ENCODE data around the gene SCPEP1.

Gene SCPEP1

DNA sequence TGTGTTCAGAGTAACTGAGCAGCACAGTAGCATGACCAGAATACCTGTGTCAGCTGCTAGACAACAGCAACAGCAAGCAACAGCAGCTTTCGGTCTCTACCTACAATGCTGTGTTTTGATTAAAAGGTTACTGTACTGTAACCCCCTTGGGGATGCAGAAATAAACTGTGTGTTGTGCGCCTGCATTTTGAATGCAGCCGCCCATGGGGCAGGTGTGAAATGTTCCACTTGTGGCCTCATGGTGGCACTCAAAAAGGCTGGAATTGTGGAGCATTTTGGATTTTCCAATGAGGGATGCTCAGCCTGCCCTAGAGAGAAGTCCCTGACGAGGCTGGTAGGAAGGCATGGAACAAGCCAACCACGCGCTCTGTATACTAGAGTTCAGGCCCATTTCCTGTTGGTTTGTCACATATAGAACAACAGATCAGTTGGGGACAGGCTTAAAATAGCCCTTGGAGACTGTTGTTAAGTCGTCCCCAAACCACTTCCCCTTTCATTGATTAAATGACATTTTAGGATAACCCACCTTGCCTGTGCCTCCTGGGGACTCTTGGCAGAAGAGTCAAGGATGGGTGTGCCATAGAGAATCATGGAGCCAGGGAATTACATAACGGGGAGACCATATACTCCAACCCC, 27.1 kb downstream of the SCPEP1 start:
- no peak for DNase-seq

DNA sequence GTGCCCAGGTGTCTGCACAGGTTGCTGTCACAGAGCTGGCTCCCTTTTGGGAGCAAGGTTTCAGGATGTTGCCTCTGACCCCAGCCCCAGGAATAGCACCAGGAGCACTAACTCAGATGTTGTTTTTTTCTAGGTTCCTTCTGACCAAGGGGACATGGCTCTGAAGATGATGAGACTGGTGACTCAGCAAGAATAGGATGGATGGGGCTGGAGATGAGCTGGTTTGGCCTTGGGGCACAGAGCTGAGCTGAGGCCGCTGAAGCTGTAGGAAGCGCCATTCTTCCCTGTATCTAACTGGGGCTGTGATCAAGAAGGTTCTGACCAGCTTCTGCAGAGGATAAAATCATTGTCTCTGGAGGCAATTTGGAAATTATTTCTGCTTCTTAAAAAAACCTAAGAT, 28.1 kb downstream of the SCPEP1 start:
- DNase-seq: no peak

DNA sequence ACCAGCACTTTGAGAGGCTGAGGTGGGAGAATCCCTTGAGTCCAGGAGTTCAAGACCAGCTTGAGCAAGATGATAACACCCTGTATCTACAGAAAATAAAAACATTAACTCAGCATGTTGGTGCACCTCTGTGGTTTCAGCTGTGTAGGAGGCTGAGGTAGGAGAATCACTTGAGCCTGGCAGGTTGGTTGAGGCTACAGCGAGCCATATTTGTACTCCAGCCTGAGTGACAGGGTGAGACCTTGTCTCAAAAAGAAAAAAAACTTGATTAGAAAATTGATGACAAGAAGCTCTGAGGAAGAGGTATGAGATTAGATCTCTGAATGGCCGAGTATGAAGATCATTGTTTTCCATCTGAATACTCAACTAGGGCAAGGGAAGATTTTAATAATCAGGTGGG, 31.0 kb downstream of the SCPEP1 start:
- no peak for DNase-seq

DNA sequence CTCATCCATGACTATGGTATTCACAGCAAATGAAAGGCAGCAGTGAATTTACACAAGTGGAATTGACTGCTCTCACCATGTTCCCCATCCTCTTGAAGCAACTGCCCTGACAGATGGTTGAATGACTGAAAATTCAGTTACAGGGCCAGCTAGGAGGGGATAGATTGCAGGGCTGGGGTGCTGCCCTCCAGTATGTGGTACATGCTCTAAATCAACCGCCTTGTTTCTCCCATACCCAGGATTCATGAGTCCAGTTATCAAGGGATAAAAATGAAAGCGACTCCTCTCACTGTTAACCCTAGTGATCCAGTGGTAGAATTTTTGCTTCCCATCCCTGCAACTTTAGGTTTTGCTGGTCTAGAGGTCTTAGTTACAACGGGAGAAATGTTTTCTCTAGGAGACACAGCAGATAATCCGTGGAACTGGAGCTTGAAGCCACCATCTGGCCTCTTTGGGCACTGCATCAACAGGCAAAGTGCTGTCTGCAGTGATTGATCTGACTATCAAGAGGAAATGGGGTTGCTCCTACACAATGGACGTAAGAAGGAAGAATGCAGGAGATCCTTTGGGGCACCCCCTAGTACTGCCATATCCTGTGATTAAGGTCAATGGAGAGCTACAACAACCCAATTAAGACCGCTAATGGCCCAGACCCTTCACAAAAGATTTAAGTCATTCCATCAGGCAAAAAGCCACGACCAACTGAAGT, 32.0 kb downstream of the SCPEP1 start:
- DNase-seq: peak; percentile 51

DNA sequence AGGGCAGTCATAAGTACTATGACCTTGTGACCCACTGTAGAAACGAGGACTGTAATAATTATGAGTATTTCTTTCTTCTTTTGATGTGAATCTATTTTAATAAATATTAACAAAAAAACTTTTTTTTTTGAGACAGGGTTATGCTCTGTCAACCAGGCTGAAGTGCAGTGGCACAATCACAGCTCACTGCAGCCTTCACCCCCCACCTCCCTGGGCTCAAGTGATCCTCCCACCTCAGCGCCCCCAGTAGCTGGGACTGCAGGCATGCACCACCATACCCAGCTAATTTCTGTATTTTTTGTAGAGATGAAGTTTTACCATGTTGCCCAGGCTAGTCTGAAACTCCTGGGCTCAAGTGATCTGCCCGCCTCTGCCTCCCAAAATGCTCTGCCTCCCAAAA, 32.6 kb downstream of the SCPEP1 start:
- DNase-seq: no peak

DNA sequence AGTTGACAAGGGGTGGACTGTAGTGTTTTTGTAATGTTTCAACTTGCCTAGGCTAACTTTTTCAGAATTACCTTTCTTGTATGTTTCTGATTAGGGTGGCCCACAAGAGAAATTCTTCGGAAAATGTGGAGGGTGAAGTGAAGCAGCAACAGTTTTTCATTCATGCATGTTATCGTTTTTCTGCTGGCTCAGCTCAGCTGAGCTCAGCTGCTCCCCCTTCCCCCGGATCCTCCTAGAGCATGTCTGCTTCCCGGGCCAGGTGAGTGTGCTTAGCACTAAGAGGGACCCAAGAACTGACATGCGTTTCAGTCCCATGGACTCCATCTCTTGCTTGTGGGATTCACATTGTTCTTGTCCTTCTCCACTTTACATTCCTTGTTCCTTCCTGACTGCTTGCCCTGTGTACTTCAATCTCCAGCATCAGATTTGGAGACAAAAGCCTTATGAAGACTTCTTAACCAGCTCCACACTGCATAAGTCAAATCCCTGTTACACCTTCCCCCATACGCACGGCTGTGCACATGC, 33.6 kb downstream of the SCPEP1 start:
- DNase-seq: no peak

DNA sequence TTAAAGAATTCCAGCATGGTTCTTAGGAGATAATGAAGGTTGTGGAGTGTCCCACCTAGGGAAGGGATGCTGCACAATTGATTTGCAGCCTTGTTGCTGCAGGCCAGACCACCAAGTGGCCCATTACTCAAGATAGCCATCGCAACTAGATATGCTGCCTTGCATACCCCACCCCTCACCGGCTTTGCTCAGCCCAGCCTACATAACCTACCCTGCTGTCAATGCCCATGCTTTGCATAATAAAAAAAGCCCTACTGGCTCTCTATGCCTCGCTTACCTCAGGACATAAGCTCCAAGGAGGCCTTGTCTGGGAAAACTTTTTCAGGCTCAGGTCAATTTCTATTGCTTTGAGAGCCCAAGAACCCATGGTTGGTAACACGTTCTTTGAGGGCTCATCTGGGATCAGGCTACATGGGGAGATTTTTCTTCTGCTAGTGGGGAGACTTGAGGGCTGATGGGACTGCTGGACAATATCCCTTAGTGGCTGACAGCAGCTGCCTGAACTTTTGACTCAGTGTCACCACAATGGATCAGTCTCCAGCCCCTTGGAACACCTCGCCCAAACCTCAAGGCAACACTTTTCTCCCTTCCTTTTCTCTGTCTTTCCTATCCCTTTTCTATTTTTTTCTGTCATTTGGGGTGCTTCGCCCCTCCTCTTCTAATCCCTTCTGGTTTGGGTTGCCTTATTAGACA, 38.3 kb downstream of the SCPEP1 start:
- DNase-seq: no peak

DNA sequence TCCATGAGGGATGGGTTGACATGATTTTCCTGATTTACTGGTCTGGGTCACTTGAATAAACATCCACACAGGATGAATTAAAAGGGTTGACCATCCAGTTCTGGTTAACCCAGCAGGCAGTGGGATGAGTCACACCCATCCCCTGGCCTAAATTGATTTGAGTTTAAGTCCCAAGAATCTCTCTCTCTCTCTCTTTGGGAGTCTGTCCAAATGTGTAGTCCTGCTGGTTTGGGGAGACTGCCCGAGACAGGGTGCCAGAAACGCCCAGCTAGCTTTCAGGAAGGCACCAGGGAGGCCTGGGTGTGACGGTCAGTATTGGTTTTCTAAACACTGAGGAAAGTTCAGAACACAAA, 38.8 kb downstream of the SCPEP1 start:
- DNase-seq: no peak

DNA sequence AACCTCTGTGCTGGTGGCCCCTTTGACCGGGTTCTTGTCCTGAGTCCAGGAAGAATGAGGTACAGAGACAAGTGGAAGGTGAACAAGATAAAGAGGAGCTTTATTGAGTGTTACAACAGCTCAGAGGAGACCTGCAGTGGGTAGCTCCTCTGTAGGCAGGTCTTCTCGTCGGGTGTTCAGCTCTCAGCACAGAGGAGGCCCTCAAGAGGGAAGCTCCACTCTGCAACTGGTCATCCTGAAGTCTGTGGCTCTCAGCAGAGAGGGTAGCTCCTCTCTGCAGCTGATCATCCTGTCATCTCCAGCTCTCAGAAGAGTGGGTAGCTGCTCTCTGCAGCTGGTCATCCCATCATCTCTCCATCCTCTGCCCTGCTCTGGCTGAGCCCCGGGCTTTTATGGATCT, 39.7 kb downstream of the SCPEP1 start:
- no peak for DNase-seq

GRCh38 chr17:57020208-57020607, 42.3 kb downstream of the SCPEP1 start:
- no peak for DNase-seq

GRCh38 chr17:57021226-57021940, 43.5 kb downstream of the SCPEP1 start:
- DNase-seq: no peak

DNA sequence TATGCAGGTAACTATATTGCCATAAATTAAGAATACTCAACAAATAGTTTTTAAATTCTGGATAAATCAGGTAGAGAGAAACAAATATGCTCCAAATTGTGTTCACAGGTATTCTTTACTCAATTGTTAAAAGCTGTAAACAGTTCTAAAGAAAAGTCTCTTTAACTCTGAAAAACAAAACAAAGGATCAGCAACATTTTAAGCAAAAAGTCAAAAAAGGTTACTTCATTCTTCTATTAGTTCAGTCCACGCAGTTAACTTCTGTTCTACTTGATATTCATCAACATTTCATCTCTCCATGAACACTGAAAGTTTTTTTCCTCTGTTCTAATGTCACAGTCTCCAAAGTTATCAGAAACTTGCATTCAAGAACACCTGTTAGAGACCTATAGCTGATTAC, 47.9 kb downstream of the SCPEP1 start:
- no peak for DNase-seq

DNA sequence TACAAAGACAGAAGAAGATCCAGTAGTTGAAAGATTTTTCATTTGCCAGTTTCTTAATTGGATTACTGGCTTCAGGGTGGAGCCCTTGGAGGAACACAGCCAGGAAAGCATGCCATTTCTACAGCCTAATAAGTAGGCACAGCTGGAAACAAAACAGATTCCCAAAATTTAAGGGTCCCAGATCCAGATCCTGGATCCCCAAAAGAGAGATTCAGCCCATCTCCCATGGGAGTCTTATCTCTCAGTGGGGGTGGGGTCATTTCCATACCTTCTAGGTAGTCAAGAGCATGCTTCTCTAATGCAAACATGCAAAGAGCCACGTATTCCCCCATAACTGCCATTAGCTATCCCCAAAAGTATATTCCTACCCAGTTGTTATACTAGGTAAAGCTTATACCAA, 49.9 kb downstream of the SCPEP1 start:
- DNase-seq: no peak

DNA sequence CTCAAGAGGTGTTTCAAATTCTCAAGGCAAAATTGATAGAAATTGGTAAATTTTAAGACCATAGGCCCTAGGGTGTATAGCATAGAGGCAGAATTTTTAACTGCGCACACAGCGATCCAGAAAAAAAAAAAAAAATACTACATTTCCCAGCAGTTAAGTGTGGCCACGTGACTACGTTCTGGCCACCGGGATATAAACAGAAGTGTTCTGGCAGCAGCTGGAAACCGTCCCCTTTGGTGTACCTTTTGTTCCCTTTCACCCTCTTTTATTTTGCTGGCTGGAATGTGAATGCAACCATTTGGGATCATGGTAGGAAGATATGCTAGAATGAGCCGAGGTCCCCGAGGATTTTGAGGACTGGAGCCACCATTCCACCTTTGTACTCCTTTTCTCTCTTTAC, 54.4 kb downstream of the SCPEP1 start:
- DNase-seq: no peak

DNA sequence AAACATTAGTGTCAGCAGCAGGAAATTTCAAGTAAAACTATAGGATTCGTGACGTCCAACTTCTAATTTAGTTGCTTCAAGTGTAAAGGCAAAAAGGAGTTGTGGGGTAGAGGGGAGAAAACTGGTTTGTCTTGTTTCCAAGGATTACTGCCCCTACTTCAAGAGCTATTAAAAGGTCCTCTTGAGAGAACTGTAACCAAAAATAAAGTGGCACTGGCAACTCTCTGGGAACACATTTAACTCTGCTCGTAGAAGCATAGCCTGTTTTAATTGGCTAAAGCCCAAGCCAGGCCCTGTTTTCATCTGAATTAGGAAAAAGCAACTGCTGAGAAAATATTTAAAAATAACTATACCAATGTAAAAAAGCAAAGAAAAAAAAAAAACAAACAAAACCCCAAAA, 55.4 kb downstream of the SCPEP1 start:
- DNase-seq: no peak

DNA sequence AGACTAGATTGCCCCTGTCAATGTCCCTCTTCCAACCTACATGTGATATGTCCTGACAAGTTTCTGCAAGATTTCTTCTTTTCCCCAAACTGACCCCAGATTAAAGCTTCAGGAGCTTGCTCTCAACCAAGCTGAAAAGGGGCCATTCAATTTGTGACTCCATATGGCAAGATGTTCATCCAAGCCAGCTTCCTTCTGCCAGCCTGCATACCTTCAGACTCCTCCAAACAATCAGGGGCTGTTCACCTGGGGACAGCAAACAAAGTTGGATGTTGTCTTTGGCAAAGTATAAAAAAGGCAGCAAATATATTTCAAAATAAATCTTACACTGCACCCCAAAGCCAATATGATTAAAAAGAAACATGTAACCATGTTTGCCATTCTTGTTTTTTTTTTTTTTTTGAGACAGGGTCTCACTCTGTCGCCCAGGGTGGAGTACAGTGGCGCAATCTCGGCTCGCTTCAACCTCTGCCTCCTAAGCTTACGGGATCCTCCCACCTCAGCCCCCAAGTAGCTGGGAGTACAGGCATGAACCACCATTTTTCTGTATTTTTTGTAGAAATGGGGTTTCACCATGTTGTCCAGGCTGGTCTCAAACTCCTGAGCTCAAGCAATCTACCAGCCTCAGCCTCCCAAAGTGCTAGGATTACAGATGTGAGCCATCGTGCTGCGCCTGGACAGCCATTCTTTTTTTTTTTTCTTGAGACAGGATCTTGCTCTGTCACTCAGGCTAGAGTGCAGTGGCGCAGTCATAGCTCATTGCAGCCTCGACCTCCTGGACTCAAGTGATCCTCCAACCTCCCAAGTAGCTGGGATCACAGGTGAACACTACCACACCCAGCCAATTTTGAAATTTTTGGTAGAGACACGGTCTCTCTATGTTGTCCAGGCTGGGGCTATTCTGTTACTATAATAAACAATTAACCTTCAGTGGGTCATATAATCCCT, 57.1 kb downstream of the SCPEP1 start:
- DNase-seq: no peak

DNA sequence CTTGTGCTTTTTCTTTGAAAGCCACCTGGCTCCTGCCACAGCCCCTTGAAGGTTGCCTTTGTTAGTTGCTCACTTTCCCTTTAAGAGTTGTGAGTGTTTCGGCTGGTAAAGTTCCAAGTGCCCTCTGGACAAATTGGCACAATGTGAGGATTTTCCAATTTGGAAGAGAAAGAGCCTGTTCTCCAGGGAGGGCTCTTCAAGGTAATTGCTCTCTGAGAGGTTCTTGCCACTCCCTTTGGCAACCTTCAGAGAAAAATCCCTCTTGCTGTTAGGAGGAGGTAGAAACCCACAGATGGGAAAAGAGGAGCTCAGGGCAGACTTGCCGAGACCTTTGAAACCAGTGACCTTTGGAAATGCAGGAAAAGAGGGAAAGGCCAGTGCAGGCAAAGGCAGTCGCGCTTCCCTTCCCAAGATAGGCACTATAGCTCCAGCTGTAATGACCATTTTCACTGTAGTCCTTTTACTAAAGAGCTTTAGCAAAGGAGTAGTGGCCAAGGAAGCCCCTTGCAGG, 58.1 kb downstream of the SCPEP1 start:
- no peak for DNase-seq

DNA sequence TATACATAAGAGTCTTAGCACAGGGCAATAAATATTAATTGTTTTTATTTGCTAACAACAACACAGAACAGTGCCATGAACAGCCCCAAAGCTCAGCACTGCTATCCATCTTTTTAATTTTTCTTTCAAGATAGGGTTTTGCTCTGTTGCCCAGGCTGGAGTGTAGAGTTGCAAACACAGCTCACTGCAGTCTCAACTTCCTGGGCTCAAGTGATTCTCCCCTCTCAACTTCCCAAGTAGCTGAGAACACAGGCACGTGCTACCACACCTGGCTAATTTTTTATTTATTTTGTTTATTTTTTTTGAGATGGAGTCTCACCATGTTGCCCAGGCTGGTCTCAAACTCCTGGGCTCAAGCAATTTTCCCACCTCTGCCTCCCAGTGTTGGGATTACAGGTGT, 59.5 kb downstream of the SCPEP1 start:
- no peak for DNase-seq

DNA sequence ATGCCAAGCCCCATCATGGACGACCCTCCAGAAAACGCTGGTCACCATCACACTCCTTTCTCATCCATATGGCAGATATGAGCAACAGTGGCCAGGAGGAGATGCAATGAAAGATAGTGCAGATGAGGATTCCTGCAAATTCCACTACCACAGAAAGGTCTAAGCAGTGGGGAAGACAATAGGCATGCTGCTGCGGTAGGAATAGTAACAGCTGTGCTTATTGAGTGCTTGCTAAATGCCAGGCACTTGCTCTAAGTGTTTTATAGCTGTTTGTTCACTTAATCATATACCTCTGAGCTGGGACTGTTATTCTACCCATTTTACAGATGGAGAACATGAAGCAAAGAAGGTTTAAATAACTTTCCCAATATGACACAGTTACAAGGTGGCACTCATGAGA, 60.6 kb downstream of the SCPEP1 start:
- no peak for DNase-seq

DNA sequence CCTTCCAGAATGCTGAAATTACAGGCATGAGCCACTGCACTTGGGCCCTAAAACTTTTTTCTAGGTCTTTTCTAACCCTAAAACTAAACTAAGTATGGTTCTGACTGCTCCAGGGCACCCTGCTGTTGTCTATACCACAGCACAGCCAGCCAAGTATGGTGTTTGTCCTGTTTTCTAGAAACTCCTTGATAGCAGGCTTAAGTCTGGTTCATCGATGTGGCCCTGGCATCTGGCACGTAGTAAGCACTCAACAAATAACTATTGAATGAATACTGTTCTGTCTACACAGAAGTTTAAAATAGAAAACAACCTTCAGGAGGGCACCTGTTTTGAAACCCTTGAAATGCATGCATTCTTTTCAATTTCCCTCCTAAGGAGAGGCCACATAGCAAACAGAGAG, 62.6 kb downstream of the SCPEP1 start:
- no peak for DNase-seq

DNA sequence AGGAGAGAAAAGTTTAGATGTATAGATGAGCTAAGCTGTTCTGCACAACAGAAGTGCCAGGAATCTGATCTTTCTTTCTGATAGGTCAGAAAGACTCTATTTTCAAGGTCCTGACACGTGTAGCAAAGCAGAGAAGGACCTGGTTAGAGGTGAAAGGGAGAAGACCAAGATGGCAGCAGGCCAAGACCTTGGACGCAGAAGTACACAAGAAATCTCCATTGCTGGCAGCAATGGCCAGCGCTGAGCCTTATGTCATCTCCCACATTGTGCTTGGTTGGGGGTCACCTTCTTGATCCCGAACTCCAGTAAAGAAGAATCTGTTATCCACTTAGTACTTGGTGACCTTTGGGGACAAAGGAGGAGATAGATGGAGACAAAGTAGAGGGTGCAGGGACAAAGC, 65.3 kb downstream of the SCPEP1 start:
- DNase-seq: no peak
